Epithelial cell of esophagus (primary cell): Measurements from ENCODE around the gene STK11IP.
A peak's percentile ranks its signal among the peaks of the same experiment; 100 is the strongest.

Experiments
- DNase-seq: peaks from one replicate; pipeline ENCODE4 v3.0.0; 2010; ENCODE audit warnings: low read depth
- H3K4me3 ChIP-seq: 2 replicates; pipeline ENCODE4 v1.5.1; 2011; ENCODE audit warnings: mild to moderate bottlenecking, low read length, control low read depth
- CTCF ChIP-seq: IDR thresholded peaks from 2 replicates; pipeline ENCODE4 v1.5.1; 2011; ENCODE audit warnings: low read depth, mild to moderate bottlenecking, low read length, control low read depth, inconsistent platforms; ENCODE audit not compliant: insufficient read depth; ENCODE audit errors: missing control alignments

Gene STK11IP

GRCh38 chr2:219597552-219598307, at the start of gene STK11IP:
STK11IP (plus strand) TSS chr2:219597857; CDS start chr2:219598120, 263 bp downstream.
- TF ChIP-seq CTCF, result no peak
- peak within 1 kb of the TSS; percentile 77 for H3K4me3 ChIP-seq
- peak; percentile 97 for DNase-seq

GRCh38 chr2:219548990-219549389, 48.7 kb upstream of the STK11IP start:
- DNase-seq, result no peak
- H3K4me3 ChIP-seq, result no peak overlapping the region
- TF ChIP-seq CTCF, result no peak

- TF ChIP-seq CTCF, result no peak
- no peak overlapping the region for H3K4me3 ChIP-seq
Observed at GRCh38 chr2:219549619-219550018, 48.0 kb upstream of the STK11IP start.

GRCh38 chr2:219551441-219552381, 45.9 kb upstream of the STK11IP start:
- TF ChIP-seq CTCF, result no peak
- H3K4me3 ChIP-seq, result peak overlapping the region; percentile 55
- peak; percentile 29 for DNase-seq

More at GRCh38 chr2:219549619-219550018, 48.0 kb upstream of the STK11IP start:
- no peak for DNase-seq

- H3K4me3 ChIP-seq, result peak overlapping the region; percentile 55
- TF ChIP-seq CTCF, result no peak
- DNase-seq, result peak; percentile 88
Observed at GRCh38 chr2:219552382-219553167, 45.1 kb upstream of the STK11IP start.

GRCh38 chr2:219553168-219553417, 44.6 kb upstream of the STK11IP start:
- DNase-seq, result no peak
- no peak for TF ChIP-seq CTCF
- peak overlapping the region; percentile 55 for H3K4me3 ChIP-seq
